Activated T-cell treated with anti-CD3 and anti-CD28 coated beads, Interleukin-2, amount 50 U/mL, for 48 hours (primary cell): ENCODE results near the gene ANO3.

Experiments used
- DNase-seq, 2 experiments: peaks; one replicate each; pipeline ENCODE4 v3.0.0-alpha.2; 2020

The ANO3 gene

GRCh38 chr11:26510164-26510563, 178.2 kb downstream of the ANO3 start:
- no peak for DNase-seq

DNA sequence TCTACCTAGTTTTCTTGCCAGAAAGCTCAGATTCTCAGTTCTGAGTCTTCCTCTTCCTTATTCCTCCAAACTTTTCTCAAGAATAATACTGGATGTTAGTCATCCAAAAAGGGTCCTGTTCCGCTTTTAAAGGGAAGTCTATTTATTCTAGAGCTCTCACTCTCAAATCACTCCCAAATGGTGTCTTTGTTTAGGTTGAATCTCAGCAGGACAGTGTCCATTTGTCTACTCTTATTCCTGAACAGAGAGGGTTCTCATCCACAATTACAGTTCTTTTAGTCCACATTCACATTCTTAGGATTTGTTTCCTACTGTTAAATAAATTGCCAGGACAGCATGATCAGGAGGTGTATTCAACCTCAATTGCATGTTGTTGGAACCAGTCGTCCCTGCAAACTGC, 178.8 kb downstream of the ANO3 start:
- no peak for DNase-seq

DNA sequence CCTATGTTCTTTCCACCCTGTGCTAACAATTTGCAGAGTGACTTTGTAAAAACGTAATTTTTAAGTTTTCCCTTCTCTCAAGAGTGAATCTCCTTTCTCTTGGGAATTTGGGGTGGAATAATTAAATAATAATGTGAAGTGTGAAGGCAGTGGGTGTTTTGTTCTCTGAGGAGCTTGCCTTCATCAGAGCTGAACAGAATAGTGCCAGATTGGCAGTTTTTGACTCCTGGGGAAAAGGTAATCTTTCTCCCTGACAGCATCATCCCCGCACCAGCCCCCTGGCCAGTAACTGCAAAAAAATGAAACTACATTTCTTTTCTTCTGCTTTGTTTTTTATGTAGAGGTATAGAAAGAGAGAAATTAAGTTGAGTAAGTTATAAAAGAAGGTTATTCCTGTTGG, 180.3 kb downstream of the ANO3 start:
- DNase-seq: no peak

GRCh38 chr11:26519469-26519868, 187.5 kb downstream of the ANO3 start:
- no peak for DNase-seq

GRCh38 chr11:26522912-26523610, 191.1 kb downstream of the ANO3 start:
- DNase-seq: no peak

- no peak for DNase-seq
Observed at GRCh38 chr11:26527685-26528084, 195.8 kb downstream of the ANO3 start.

DNA sequence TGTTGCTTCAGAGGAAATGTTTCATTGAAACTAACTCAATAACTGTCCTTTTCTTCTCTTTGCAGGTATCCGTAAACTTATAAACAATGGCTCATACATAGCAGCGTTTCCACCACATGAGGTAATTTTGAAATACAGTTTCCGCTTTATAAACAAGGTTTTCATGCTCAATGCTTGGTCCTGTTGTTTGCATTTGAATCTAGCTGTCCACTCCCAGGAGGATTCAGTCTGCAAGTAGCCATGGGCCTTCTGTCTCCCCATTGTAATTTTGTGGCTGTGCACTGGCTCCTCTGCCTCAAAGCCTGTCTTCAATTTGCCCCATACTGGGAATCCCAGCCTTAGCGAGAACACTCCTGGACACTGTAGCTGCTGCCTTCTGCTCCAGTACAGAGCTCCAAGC, 205.4 kb downstream of the ANO3 start:
- no peak for DNase-seq

DNA sequence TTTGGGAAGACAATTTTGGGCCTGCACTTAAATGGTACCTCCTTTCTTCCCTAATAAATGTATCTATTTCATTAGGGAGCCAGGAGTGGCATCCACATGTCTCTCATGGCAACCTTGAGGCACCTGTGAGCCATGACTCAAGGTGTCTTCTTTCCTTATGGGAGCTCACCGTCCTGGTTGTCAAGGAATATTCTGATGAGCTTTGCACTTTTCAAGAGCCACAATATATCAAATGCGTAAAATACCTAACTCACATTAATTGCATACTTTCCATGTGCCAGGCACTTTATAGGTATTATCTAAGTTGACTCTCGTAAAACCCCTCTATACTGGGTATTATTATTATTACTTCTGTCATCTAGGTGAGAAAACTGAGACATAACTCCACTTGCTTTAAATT, 207.6 kb downstream of the ANO3 start:
- DNase-seq: no peak

DNA sequence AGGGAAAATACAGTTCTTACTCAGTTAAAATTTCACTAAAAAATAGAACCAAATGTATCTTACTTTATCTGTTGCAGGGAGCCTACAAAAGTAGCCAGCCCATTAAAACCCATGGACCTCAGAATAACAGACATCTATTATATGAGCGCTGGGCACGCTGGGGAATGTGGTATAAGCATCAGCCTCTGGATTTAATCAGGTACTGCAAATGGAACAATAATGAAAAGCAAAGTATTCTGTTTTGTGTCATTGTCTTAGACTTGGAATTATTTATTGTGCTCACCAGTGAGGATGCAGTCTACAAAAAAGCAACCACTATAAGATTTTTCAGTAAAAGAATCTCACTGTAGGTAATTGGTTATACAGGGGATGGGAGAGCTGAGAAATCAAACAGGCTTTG, 209.9 kb downstream of the ANO3 start:
- DNase-seq: no peak

GRCh38 chr11:26549176-26549575, 217.2 kb downstream of the ANO3 start:
- DNase-seq: no peak

DNA sequence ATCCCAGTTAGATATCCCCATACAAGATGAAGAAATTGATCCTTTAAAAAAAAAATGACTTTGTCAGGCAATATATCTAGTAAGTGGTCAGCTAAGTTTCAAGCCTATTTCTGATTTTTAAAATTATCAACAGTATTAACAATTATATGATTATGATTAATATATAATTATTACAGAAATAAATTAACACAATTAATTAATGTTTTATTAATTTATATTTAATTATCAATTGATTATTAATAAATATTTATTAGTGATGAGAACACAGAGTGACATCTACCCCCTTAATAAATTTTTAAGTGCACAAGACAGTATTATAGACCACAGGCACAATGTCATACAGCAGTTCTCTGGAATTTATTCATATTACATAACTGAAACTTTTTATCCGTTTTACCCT, 218.1 kb downstream of the ANO3 start:
- DNase-seq: no peak

DNA sequence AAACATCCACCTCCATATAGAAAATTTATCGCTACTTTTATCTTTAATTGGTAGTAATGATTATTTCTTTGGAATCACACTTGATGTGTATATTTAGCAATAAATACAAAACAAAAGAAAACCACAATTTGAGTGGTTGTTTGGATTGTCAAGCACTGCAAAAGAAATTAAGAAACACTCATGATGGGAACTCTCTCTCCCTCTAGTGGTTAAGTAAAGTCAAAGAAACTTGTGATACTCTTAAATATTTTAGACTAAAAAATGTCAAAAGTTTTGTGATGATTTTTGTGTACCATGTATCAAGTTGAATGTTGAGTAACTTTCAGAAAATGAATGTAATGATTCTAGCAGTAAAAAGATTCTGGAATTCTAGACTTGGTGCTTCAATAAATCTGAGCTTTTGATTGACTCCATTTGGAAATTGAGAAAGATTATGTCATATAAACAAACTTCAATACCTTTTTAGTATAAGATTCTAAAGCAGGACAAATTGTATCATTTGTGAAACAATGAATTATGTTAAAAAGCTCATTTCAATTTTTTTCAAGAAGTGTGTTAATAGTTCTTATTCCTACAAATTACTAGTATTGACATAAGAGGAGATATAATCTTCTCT, 219.4 kb downstream of the ANO3 start:
- no peak for DNase-seq

DNA sequence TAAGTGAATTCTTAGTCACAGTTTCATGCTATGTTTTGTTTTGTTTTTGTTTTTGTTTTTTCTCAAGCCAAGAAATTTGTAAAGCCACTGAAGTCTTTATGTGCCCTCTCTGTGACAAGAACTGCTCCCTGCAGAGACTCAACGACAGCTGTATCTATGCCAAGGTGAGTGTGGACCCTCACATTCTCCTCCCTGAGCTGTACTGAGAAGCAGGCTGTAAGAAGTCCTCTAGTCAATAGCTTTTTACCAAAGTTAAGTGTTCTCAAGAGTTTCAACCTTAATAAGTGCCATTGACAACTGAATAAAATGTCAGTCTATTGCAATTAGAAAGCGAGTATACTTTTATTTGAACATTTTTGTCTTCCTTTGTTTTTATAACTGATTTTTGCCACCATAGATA, 221.3 kb downstream of the ANO3 start:
- no peak for DNase-seq

DNA sequence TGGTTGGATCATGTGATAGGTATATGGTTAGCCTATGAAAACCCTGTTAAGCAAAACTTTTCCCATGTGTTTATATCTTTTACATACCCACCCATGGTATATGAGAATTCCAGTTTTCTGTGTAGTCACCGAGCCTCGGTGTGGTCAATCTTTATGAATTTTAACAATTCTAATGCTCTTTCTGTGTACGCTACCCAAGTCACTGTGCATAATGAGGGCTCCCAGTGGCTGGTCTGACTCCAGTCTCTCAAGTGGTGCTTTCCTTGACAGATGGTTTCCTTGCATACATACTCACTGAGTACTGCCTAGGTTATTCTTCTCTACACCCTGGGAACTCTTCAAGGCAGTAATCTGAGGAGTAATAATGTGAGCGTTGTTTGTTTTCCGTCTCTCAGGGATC, 222.5 kb downstream of the ANO3 start:
- no peak for DNase-seq

DNA sequence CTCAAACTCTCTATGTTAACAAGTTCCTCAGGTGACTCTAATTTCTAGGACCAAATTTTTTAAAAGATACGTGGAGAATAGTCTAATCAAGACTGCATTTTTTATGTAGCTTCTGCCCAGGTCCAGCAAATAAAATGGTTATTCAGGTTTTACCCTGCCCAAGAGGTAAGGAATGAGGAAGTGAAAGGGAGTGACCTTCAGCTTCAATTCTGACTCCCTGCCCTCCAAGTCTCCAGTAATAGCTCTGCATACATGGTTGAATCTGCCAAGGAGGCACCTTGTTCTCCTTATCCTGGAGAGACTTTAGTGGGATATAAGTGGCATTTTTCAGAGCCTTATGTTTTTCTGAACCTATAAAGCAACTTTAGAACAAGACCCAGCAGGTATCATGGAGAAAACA, 224.7 kb downstream of the ANO3 start:
- DNase-seq: no peak

GRCh38 chr11:26557666-26558065, 225.7 kb downstream of the ANO3 start:
- no peak for DNase-seq

DNA sequence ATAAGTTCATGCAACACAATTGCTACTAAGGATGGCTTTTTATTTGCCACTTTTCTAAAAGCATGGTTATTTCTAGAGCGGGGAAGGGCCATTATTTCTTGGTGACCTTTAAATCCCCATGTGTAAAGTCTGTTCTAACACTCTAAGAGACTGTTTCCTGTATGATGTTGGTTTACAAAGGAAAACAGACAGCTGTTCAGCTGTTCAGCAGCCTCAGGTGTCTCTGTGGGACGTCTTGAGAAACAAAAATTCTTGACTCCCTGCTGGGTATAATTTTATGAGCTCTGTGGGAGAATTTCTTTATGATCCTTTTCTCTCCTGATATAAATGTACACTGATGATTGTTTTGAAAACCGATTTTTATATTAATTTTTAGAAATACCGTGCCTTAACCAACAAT, 226.3 kb downstream of the ANO3 start:
- DNase-seq: no peak

DNA sequence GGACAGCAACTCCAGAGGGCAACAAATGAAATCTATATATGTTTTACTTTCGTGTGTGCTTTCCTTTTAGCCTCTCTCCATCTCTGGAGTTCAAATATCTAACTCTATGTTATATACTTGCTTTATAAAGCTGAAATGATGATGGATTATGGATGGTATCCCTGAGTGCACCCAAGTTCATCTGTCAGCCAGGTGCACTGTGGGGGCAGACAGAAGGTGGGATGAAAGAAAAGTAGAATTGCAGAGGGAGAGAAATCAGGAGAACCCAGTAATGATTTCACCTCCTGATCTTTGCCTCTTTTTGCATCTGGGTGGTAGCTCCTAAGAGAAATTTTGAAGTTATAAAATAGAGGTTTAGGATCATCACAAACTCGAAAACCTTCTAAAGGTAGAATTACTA, 237.7 kb downstream of the ANO3 start:
- no peak for DNase-seq

DNA sequence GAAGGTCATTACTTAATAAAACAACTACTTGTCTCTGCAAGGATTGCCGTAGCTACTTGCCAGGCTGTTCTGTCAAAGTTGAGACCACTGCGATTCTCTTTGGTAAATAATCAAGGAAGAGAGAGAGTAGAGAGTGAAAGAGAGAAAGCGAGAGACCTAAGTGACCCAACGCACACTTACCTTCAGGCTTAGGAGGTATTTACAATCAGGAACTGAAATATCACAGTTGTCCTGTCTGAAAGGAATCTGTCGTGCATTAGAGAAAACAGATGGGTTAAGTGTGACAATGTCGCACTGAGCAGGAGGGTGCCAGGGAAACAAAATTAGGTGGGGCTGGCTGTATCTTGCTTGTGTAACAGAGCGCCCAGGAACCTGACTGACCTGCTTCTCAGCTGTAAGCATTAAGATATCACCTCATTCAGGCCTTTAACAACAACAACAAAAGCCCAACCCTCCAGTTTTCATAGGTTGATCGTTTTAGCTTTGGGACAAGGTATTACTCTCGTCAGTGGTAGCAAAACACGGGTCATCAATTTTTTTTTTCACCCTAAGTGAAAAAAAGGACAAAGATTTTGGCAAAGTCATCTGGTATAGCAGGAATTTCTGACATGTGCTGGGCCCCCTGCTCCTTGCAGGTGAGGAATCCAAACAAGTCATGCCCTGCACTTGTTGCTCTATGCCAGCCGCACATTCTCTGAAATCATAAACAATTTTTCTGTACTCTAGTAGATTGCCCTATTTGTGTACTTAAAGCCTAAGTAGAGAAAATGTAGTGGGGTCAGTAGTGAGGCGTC, 240.1 kb downstream of the ANO3 start, which contains the start of gene MUC15:
Gene MUC15 (minus strand): TSS at position 403 of the 794 bp plus-strand sequence. CDS start 5,169 bp downstream, outside the sequence.
- no peak for DNase-seq

DNA sequence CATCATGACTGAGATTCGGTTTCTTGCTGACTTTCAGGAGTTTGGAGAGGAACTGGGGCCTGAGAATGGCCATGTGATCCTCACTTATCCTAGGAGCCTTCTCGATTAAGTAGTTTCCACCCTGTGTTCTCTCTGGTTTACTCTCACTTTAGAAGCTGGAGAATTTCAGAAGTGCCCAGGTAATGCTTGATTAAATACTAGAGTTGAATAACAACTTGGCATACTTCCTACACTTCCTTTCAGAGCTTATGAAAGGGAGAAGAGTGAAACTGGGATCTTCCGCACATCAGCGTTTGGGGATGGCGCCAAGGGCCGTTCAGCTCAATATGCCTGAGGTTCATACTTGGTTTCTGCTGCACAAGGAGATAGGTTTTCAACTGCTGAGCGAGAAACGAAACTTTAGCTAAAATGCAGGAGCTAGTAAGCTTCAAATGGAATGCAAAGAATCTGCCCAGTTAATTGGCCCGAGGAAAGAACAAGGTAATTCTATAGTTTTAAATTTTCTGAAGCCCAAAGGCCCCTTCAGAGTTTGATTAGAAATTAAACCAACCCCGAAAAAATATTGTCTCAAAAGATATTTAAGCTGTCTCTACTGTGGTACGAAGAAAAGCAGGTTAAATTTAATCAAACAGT, 241.0 kb downstream of the ANO3 start:
- DNase-seq: no peak

GRCh38 chr11:26573896-26574295, 242.0 kb downstream of the ANO3 start:
- no peak for DNase-seq

DNA sequence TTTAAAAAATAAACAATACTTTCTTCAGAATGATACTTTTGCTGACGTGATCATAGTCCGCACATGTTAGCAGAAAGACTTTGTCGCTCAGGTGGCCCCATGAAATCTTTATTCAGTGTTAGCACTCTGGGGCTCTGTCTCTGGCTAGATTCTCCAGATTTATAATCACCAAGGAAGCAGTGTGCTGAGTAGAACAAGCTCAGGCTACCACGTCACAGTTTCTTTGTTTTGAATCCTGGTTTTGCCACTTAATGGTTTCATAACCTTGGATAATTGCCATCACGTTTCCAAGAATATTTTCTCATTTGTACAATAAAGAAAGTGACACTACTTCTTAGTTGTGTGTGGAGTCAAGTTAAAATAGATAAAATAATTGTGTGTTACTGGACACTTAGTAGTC, 244.0 kb downstream of the ANO3 start:
- no peak for DNase-seq

DNA sequence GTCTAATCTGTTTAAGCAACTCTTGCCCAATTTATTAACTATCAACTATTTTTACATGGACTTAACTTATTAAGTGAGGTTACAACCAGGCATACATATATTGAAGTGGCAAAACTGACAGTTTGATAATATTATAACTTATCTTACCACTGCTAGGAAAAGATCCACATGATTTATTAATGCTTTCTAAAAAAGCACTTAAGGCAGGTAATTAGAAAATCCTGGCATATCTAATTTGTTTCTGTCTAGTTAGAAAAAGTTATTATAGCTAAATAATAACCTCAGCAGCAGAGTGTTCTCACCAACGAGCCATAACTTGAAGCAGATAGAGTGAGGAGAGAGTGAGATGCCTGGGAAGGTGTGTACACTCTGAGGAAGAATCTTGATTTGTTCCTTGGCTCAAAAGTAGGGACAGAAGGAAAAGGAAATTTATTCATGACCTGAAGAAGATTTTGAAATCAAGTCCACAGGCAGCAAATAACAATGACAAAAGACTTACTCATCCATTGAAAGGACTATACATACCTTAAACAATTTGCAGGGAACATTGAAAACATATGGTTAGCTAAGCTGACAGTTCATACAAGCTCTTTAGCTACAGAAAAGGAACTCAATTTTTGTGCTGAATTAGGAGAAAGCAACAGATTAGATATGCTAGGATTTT, 247.2 kb downstream of the ANO3 start:
- DNase-seq: no peak
